Muscle of arm (tissue), 12 donors: ENCODE measurements around the gene TTC9B. TPM values are rescaled to one million over a fixed set of nuclear protein-coding genes. Genes with fewer than 3 reads are reported as not detected.
"Not testable (repeated sequence)": the region's sequence is repeated elsewhere in the genome, so short reads cannot be mapped to it uniquely, and the experiment has no call there.

Experiments
- DNase-seq: peaks from one replicate; pipeline ENCODE4 v3.0.0-alpha.2; 2013
- polyA plus RNA-seq, 12 donors: library from polyadenylated mRNA; unstranded; fragments of 120-200 nt; gene quantifications; one replicate each; pipeline ENCODE4 v1.2.1, GENCODE V29; 2013; ENCODE audit not compliant: insufficient read length in 12 of 12

TTC9B gene
- polyA plus RNA-seq, 12 donors, result 0.11 to 0.26 (median 0.15) TPM; not detected in 6

DNA sequence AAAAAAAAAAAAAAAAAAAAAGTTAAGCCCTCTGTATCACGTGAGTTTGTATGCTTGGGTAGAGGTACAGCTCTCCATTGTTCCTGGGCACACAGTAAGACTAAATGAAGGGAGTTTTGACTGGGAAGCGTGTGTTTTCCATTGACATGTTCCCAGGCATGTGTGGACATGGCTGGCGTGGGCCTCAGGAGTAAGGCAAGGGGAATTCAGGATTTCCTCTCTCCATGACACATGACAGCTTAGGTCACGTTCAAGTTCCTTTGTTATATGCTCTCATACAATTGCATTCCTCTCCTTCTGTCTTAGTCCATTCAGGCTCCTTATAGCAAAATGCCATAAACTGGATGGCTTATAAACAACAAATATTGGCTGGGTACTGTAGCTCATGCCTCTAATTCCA, 44.1 kb downstream of the TTC9B start:
- no peak for DNase-seq

DNA sequence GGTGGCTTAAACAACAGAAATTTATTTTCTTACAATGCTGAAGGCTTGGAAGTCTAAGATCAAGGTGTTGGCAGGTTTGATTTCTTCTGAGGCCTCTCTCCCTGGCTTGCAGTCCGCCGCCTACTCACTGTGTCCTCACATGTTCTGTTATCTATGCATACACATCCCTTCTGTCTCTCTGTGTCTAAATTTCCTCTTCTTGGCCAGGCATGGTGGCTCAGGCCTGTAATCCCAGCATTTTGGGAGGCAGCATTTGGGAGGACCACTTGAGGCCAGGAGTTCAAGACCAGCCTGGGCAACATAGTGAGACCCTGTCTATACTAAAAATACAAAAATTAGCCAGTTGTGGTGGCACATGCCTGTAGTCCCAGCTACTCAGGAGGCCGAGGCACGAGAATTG, 46.9 kb downstream of the TTC9B start:
- DNase-seq, result not testable (repeated sequence)

DNA sequence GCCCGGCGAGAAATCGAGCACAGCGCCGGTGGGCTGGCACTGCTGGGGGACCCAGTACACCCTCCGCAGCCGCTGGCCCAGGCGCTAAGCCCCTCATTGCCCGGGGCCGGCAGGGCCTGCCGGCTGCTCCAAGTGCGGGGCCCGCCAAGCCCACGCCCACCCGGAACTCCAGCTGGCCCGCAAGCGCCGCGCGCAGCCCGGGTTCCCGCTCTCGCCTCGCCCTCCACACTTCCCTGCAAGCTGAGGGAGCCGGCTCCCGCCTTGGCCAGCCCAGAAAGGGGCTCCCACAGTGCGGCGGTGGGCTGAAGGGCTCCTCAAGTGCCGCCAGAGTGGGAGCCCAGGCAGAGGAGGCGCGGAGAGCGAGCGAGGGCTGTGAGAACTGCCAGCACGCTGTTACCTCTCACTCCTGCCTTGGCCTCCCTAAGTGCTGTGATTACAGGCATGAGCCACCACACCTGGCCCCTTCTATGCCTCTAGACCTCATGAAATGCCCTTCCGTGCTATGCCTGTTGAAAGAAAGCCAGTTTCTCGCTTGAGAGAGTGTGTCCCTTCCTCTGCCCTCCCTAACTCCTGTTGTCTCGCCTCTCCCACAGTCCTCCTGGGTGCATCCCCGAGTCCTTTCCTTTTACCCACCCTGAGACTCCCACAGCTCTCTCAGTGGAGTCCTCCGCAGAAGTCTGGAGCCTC, 47.7 kb downstream of the TTC9B start:
- not testable (repeated sequence) for DNase-seq

DNA sequence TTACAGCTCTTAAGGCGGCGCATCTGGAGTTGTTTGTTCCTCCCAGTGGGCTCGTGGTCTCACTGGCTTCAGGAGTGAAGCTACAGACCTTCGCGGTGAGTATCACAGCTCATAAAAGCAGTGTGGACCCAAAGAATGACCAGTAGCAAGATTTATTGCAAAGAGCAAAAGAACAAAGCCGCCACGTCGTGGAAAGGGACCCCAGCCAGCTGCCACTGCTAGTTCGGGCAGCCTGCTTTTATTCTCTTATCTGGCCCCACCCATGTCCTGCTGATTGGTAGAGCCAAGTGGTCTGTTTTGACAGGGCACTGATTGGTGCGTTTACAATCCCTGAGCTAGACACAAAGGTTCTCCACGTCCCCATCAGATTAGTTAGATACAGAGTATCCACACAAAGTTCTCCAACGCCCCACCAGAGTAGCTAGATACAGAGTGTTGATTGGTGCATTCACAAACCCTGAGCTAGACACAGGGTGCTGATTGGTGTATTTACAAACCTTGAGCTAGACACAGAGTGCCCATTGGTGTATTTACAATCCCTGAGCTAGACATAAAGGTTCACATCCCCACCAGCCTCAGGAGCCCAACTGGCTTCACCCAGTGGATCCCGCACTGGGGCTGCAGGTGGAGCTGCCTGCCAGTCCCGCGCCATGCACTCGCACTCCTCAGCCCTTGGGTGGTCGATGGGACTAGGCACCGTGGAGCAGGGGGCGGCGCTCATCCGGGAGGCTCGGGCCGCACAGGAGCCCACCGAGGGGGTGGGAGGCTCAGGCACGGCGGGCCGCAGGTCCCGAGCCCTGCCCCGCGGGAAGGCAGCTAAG, 48.5 kb downstream of the TTC9B start:
- not testable (repeated sequence) for DNase-seq

Other genes with a start within 250 kb of the TTC9B start
- 10 to 100 TPM in 11 of 12 donors, not detected in 1; 47.7 to 58.4 (median 51.3) TPM for gene PSMC4, start 247.2 kb downstream of the TTC9B start, polyA plus RNA-seq
- gene ZNF546, start 221.3 kb downstream of the TTC9B start, polyA plus RNA-seq, result 1 to 10 TPM in 11 of 12 donors, not detected in 1; 2.0 to 7.5 (median 4.9) TPM
- 10 to 100 TPM in 7 of 12 donors, 1 to 10 TPM in 4, not detected in 1; 8.4 to 33.7 (median 14.4) TPM for gene ZNF780B, start 162.2 kb downstream of the TTC9B start, polyA plus RNA-seq
- gene ZNF780A, start 127.4 kb downstream of the TTC9B start, polyA plus RNA-seq, result 10 to 100 TPM in 4 of 12 donors, 1 to 10 TPM in 7, not detected in 1; 6.8 to 12.6 (median 9.0) TPM
- gene MAP3K10, start 27.0 kb downstream of the TTC9B start, polyA plus RNA-seq, result 10 to 100 TPM in 2 of 12 donors, 1 to 10 TPM in 9, not detected in 1; 6.0 to 15.5 (median 7.9) TPM
- under 1 TPM in 10 of 12 donors, not detected in 2; 0.14 to 0.57 (median 0.34) TPM for gene CCNP, start 8.3 kb upstream of the TTC9B start, polyA plus RNA-seq
- 100 to 1,000 TPM; 138 to 738 (median 184) TPM for gene AKT2, start 67.0 kb upstream of the TTC9B start, polyA plus RNA-seq
- gene C19orf47, start 130.0 kb upstream of the TTC9B start, polyA plus RNA-seq, result 10 to 100 TPM in 11 of 12 donors, not detected in 1; 26.4 to 99.1 (median 57.1) TPM
- 100 to 1,000 TPM in 11 of 12 donors, not detected in 1; 165 to 236 (median 213) TPM for gene PLD3, start 130.3 kb upstream of the TTC9B start, polyA plus RNA-seq
- 1 to 10 TPM in 6 of 12 donors, under 1 TPM in 4, not detected in 2; 0.77 to 2.0 (median 1.2) TPM for gene HIPK4, start 171.8 kb upstream of the TTC9B start, polyA plus RNA-seq
- gene PRX, start 195.0 kb upstream of the TTC9B start, polyA plus RNA-seq, result 1 to 10 TPM in 11 of 12 donors, not detected in 1; 5.1 to 9.6 (median 6.3) TPM
- 1 to 10 TPM in 10 of 12 donors, not detected in 2; 3.6 to 8.2 (median 5.0) TPM for gene SERTAD1, start 207.6 kb upstream of the TTC9B start, polyA plus RNA-seq
- gene SERTAD3, start 226.0 kb upstream of the TTC9B start, polyA plus RNA-seq, result 10 to 100 TPM in 11 of 12 donors, not detected in 1; 25.4 to 57.7 (median 44.9) TPM
- gene BLVRB, start 247.4 kb upstream of the TTC9B start, polyA plus RNA-seq, result 10 to 100 TPM in 11 of 12 donors, not detected in 1; 21.9 to 68.1 (median 34.1) TPM
- under 1 TPM in 10 of 12 donors, not detected in 2; 0.14 to 0.83 (median 0.33) TPM for gene SPTBN4, start 248.6 kb upstream of the TTC9B start, polyA plus RNA-seq